H9 (cell line): ENCODE results near the gene LEF1. TPM values are rescaled to one million over a fixed set of nuclear protein-coding genes. Genes with fewer than 3 reads are reported as not detected.

ENCODE experiments used
- DNase-seq: peaks from one replicate; pipeline ENCODE4 v3.0.0-alpha.2; 2017
- H2AFZ ChIP-seq: one replicate; pipeline ENCODE4 v1.6.1; 2013; ENCODE audit warnings: mild to moderate bottlenecking, low read length, control low read depth, moderate library complexity
- H2AK5ac ChIP-seq: 2 replicates; pipeline ENCODE4 v1.6.1; 2013; ENCODE audit warnings: low read length, control low read depth, mixed read lengths; ENCODE audit not compliant: insufficient read length
- H2BK120ac ChIP-seq: one replicate; pipeline ENCODE4 v1.6.1; 2013; ENCODE audit warnings: low read depth, mild to moderate bottlenecking, low read length, control low read depth, inconsistent platforms; ENCODE audit not compliant: poor library complexity, severe bottlenecking
- H2BK12ac ChIP-seq: 2 replicates; pipeline ENCODE4 v1.6.1; 2013; ENCODE audit warnings: low read length, control low read depth, mixed read lengths, low read depth; ENCODE audit not compliant: insufficient read length
- H2BK15ac ChIP-seq: 2 replicates; pipeline ENCODE4 v1.6.1; 2013; ENCODE audit warnings: low read depth, low read length, control low read depth
- H2BK20ac ChIP-seq: one replicate; pipeline ENCODE4 v1.6.1; 2013; ENCODE audit warnings: low read depth, mild to moderate bottlenecking, low read length, control low read depth, inconsistent platforms; ENCODE audit not compliant: poor library complexity, severe bottlenecking
- H2BK5ac ChIP-seq: 2 replicates; pipeline ENCODE4 v1.6.1; 2013; ENCODE audit warnings: low read length, control low read depth, mixed read lengths; ENCODE audit not compliant: insufficient read length
- H3K14ac ChIP-seq: 2 replicates; pipeline ENCODE4 v1.6.1; 2013; ENCODE audit warnings: low read length, control low read depth; ENCODE audit not compliant: insufficient read depth
- H3K18ac ChIP-seq: 2 replicates; pipeline ENCODE4 v1.6.1; 2013; ENCODE audit warnings: low read depth, mild to moderate bottlenecking, mixed read lengths, low read length, control low read depth; ENCODE audit not compliant: insufficient read length
- H3K23ac ChIP-seq: 2 replicates; pipeline ENCODE4 v1.6.1; 2013; ENCODE audit warnings: low read length, control low read depth, mixed read lengths, low read depth; ENCODE audit not compliant: insufficient read length
- H3K23me2 ChIP-seq: 2 replicates; pipeline ENCODE4 v1.6.1; 2013; ENCODE audit warnings: low read depth, mild to moderate bottlenecking, mixed read lengths, low read length, control low read depth; ENCODE audit not compliant: insufficient read length, poor library complexity, severe bottlenecking
- H3K27ac ChIP-seq: 2 replicates; pipeline ENCODE4 v1.5.1; 2013; ENCODE audit warnings: low read length, control low read depth, mixed read lengths, low read depth; ENCODE audit not compliant: insufficient read length
- H3K27me3 ChIP-seq: 2 replicates; pipeline ENCODE4 v1.6.1; 2013; ENCODE audit warnings: low read length, control low read depth, inconsistent platforms; ENCODE audit not compliant: insufficient read depth
- H3K4ac ChIP-seq: 2 replicates; pipeline ENCODE4 v1.6.1; 2013; ENCODE audit warnings: low read depth, mild to moderate bottlenecking, control low read depth, inconsistent platforms, low read length, moderate library complexity
- H3K4me1 ChIP-seq: 2 replicates; pipeline ENCODE4 v1.6.1; 2013; ENCODE audit warnings: low read length, control low read depth, inconsistent platforms; ENCODE audit not compliant: insufficient read depth
- H3K4me2 ChIP-seq: 2 replicates; pipeline ENCODE4 v1.6.1; 2013; ENCODE audit warnings: low read length, control low read depth, mixed read lengths; ENCODE audit not compliant: insufficient read length, insufficient read depth
- H3K56ac ChIP-seq: 2 replicates; pipeline ENCODE4 v1.6.1; 2013; ENCODE audit warnings: low read depth, mild to moderate bottlenecking, mixed read lengths, low read length, control low read depth; ENCODE audit not compliant: insufficient read length
- H3K79me1 ChIP-seq: 2 replicates; pipeline ENCODE4 v1.6.1; 2013; ENCODE audit warnings: low read depth, mild to moderate bottlenecking, moderate library complexity, low read length, control low read depth, inconsistent platforms; ENCODE audit not compliant: insufficient read depth, poor library complexity, severe bottlenecking
- H3K79me2 ChIP-seq: 2 replicates; pipeline ENCODE4 v1.6.1; 2013; ENCODE audit warnings: low read length, control low read depth, inconsistent platforms; ENCODE audit not compliant: insufficient read depth
- H3K9ac ChIP-seq: 2 replicates; pipeline ENCODE4 v1.6.1; 2013; ENCODE audit warnings: low read length, control low read depth, mixed read lengths; ENCODE audit not compliant: insufficient read length; ENCODE audit errors: extremely low read depth
- H3K9me3 ChIP-seq: one replicate; pipeline ENCODE4 v1.6.1; 2013; ENCODE audit warnings: low read depth, low read length, inconsistent platforms; ENCODE audit not compliant: control insufficient read depth
- H3T11ph ChIP-seq: one replicate; pipeline ENCODE4 v1.6.1; 2013; ENCODE audit warnings: mild to moderate bottlenecking, low read length, control low read depth, inconsistent platforms
- H4K20me1 ChIP-seq: one replicate; pipeline ENCODE4 v1.6.1; 2013; ENCODE audit not compliant: control insufficient read depth, insufficient read length, insufficient read depth
- H4K5ac ChIP-seq: 2 replicates; pipeline ENCODE4 v1.6.1; 2013; ENCODE audit warnings: low read depth, mild to moderate bottlenecking, mixed read lengths, low read length, control low read depth; ENCODE audit not compliant: insufficient read length
- H4K8ac ChIP-seq: replicated peaks from 2 replicates; pipeline ENCODE4 v1.6.1; 2013; ENCODE audit warnings: low read length, control low read depth, mixed read lengths, low read depth; ENCODE audit not compliant: insufficient read length
- H4K91ac ChIP-seq: 2 replicates; pipeline ENCODE4 v1.6.1; 2013; ENCODE audit warnings: low read depth, mild to moderate bottlenecking, moderate library complexity, mixed read lengths, low read length, control low read depth; ENCODE audit not compliant: insufficient read length
- H3K27ac Mint-ChIP-seq, 3 experiments: 2 replicates in 2 of 3; 3 replicates in 1 of 3; pipeline ENCODE4 v1.8.0; 2020 to 2021; ENCODE audit warnings: mixed read lengths in 3 of 3, mild to moderate bottlenecking in 1 of 3, moderate library complexity in 1 of 3
- H3K27me3 Mint-ChIP-seq: 2 replicates; pipeline ENCODE4 v1.8.0; 2021; ENCODE audit warnings: low read depth, mild to moderate bottlenecking, moderate library complexity, mixed read lengths
- H3K36me3 Mint-ChIP-seq, 3 experiments: 2 replicates in 2 of 3; 3 replicates in 1 of 3; pipeline ENCODE4 v1.8.0; 2020 to 2021; ENCODE audit warnings: low read depth in 3 of 3, mixed read lengths in 3 of 3; ENCODE audit not compliant: insufficient read depth in 1 of 3
- H3K4me1 Mint-ChIP-seq, 2 experiments: 2 replicates each; pipeline ENCODE4 v1.8.0; 2020; ENCODE audit warnings: mixed read lengths in 2 of 2
- H3K4me3 Mint-ChIP-seq, 2 experiments: 2 replicates in 1 of 2; 3 replicates in 1 of 2; pipeline ENCODE4 v1.8.0; 2020 to 2021; ENCODE audit warnings: mild to moderate bottlenecking in 2 of 2, mixed read lengths in 2 of 2, moderate library complexity in 1 of 2
- H3K9me3 Mint-ChIP-seq, 2 experiments: 2 replicates in 1 of 2; 3 replicates in 1 of 2; pipeline ENCODE4 v1.8.0; 2020; ENCODE audit warnings: mild to moderate bottlenecking in 2 of 2, mixed read lengths in 2 of 2, moderate library complexity in 1 of 2
- CTCF ChIP-seq: fragments of 200-600 bp; sonication (generic); conservative IDR thresholded peaks from 3 replicates; pipeline ENCODE4 v1.8.0; 2021; ENCODE audit warnings: antibody characterized with exemption, mild to moderate bottlenecking
- WGBS: extraction: QIAGEN DNeasy Blood & Tissue Kit; methylation state at CpG from one replicate; pipeline ENCODE4 v1.1.7; 2013; ENCODE audit warnings: missing lambda C conversion rate, low lambda C conversion rate, mixed read lengths; ENCODE audit not compliant: insufficient read length; ENCODE audit errors: extremely low coverage; 5-methylcytosine and 5-hydroxymethylcytosine counted together
- total RNA-seq: library from RNA; stranded (reverse); gene quantifications from 2 replicates; pipeline ENCODE4 v1.2.1, GENCODE V29; 2021

The LEF1 gene
- total RNA-seq, 1 experiment from 2014 or later = 2.5 TPM

GRCh38 chr4:108094131-108094530, 74.6 kb downstream of the LEF1 start:
- Histone ChIP-seq H3K4ac (no peak overlapping the region), H2BK5ac (no peak overlapping the region), H4K8ac (no peak overlapping the region), H2AK5ac (no peak overlapping the region), H3K79me2 (no peaks in the 10 kb centered on the region), H3K18ac (no peak overlapping the region), H3K9me3 (no peaks in the 10 kb centered on the region), H2BK120ac (no peak overlapping the region), H3K56ac (no peak overlapping the region), H3K27ac (no peak overlapping the region), H2BK15ac (no peak overlapping the region), H2BK20ac (no peak overlapping the region), H4K91ac (no peak overlapping the region), H3K23ac (no peak overlapping the region), H3K79me1 (no peaks in the 10 kb centered on the region), H4K20me1 (no peaks in the 10 kb centered on the region), H4K5ac (no peak overlapping the region), H2BK12ac (no peak overlapping the region), H3K14ac (no peak overlapping the region), H3K27me3 (no peaks in the 10 kb centered on the region), H3K9ac (no peak overlapping the region), H3T11ph (no peak overlapping the region), H3K4me2 (no peak overlapping the region), H3K4me1 (no peaks in the 10 kb centered on the region; the same call in 1 of the 2 replicates), H2AFZ (no peak overlapping the region), H3K23me2 (no peaks in the 10 kb centered on the region)
- no CpG with 5 or more reads among the region's 2 CpGs for WGBS
- Mint-ChIP-seq H3K4me3 (no peak overlapping the region), H3K27me3 (peaks cover 12% of the 10 kb centered on the region), H3K27ac (no peak overlapping the region), H3K36me3 (no peaks in the 10 kb centered on the region), H3K9me3 (no peaks in the 10 kb centered on the region), H3K4me1 (peaks cover 5 to 16% of the 10 kb centered on the region in 2 experiments)
- DNase-seq = no peak
- no peak for TF ChIP-seq CTCF
